HEK293T (cell line): ENCODE data around the gene ATP9A.

ENCODE experiments used
- ELF4 ChIP-seq: fragments of 450-650 bp; IDR thresholded peaks from 2 replicates; pipeline ENCODE4 v1.6.1; 2017; ENCODE audit warnings: antibody characterized with exemption
- SP1 ChIP-seq: fragments of 450-650 bp; IDR thresholded peaks from 2 replicates; pipeline ENCODE4 v1.6.1; 2017
- TARDBP ChIP-seq: fragments of 450-650 bp; IDR thresholded peaks from 2 replicates; pipeline ENCODE4 v1.6.1; 2016

DNA sequence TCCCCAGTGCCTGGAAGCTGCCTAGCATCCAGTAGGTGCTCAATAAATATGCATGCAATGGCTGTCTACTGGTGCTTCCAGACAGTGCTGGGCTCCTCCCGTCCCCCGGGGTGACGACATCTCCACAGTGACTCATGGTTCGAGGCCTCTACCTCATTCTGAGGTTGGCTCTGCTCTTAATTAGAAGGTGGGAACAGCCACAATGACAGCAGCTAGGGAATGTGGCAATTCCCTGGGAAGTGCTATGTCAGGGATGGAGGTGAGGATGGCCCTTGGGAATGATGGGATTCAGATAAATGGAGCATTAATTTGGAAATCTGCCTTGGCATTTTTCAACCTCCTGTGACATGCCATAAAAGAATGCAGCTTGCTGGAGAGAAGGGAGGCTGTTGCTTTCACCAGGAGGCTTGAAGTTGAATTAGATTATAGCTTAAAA lies 182.2 kb downstream of the ATP9A start:
- TF ChIP-seq SP1, result no peak
- TF ChIP-seq TARDBP, result no peak
- no peak for TF ChIP-seq ELF4
